Subcutaneous adipose tissue (tissue), 4 donors: ENCODE data around the gene FMO3. TPM values are rescaled to one million over a fixed set of nuclear protein-coding genes. Genes with fewer than 3 reads are reported as not detected.

ENCODE experiments used
- CTCF ChIP-seq: fragments of 450-650 bp; IDR thresholded peaks from one replicate; pipeline ENCODE4 v1.5.1; 2016; ENCODE audit warnings: low read depth, mild to moderate bottlenecking, control low read depth, antibody characterized with exemption, moderate library complexity
- small RNA-seq: library from RNA; depleted of rRNA; stranded (forward); fragments of <200 nt; gene quantifications from one replicate; pipeline ENCODE3, GENCODE V24; 2016
- total RNA-seq, 4 donors: library from RNA; depleted of rRNA; stranded (reverse); fragments of >200 nt; gene quantifications; one replicate each; pipeline ENCODE4 v1.1.0, GENCODE V29; 2016

Gene FMO3
- total RNA-seq, 4 donors from 2014 or later: 10.4 to 35.2 (median 27.7) TPM

- TF ChIP-seq CTCF: no peak
These were observed 75.7 kb downstream of the FMO3 start for GRCh38 chr1:171166361-171166760.

Small RNA genes within 50 kb of the gene (small RNA-seq; reads per million reads assigned to genes)
- not detected for gene MIR1295A

Other genes starting within 250 kb of the FMO3 start
- not detected for gene MROH9, start 155.4 kb upstream of the FMO3 start, total RNA-seq
- 100 to 1,000 TPM in 1 of 4 donors, 10 to 100 TPM in 3; 58.5 to 158 (median 88.3) TPM for gene FMO2, start 94.4 kb downstream of the FMO3 start, total RNA-seq
- 10 to 100 TPM in 1 of 4 donors, 1 to 10 TPM in 3; 2.1 to 14.1 (median 3.6) TPM for gene FMO1, start 157.6 kb downstream of the FMO3 start, total RNA-seq
- 10 to 100 TPM in 2 of 4 donors, 1 to 10 TPM in 2; 4.3 to 20.4 (median 10.8) TPM for gene FMO4, start 223.3 kb downstream of the FMO3 start, total RNA-seq